OCI-LY1 (cell line): ENCODE data around the gene PTPRN2.

Experiments
- CTCF ChIP-seq: fragments of 200-600 bp; sonication (generic), shearing (Covaris generic); IDR thresholded peaks from 2 replicates; pipeline ENCODE4 v1.5.1; 2017; ENCODE audit warnings: mild to moderate bottlenecking, antibody characterized with exemption, low read length, moderate library complexity, mixed read lengths
- EZH2 ChIP-seq: fragments of 200-600 bp; sonication (generic), shearing (Covaris generic); IDR thresholded peaks from 2 replicates; pipeline ENCODE4 v1.8.0; 2017; ENCODE audit warnings: borderline replicate concordance, mixed run types, mild to moderate bottlenecking, antibody characterized with exemption, low read length, moderate library complexity, mixed read lengths

GRCh38 chr7:158139499-158139898 lies 448.1 kb downstream of the PTPRN2 start:
- TF ChIP-seq CTCF (no peak), EZH2 (no peak)
